Liver (tissue), 9 donors: ENCODE data around the gene STK17A. TPM values are rescaled to one million over a fixed set of nuclear protein-coding genes. Genes with fewer than 3 reads are reported as not detected.

Experiments used
- DNase-seq: peaks from one replicate; pipeline ENCODE4 v3.0.0-alpha.2; 2017; ENCODE audit warnings: low spot score
- H3K27ac ChIP-seq, 2 donors: one replicate each; pipeline ENCODE4 v1.7.0; 2013; ENCODE audit warnings: inconsistent platforms in 2 of 2, low read length in 2 of 2, control low read depth in 1 of 2, low read depth in 1 of 2, mild to moderate bottlenecking in 1 of 2
- H3K27me3 ChIP-seq, 4 donors: one replicate each; pipeline versions ENCODE4 v1.6.1 to v1.7.0; 2013; ENCODE audit warnings: low read length in 3 of 4, inconsistent platforms in 1 of 4, mild to moderate bottlenecking in 1 of 4, moderate library complexity in 1 of 4; ENCODE audit not compliant: control insufficient read depth in 4 of 4, insufficient read depth in 4 of 4
- H3K36me3 ChIP-seq, 4 donors: one replicate each; pipeline versions ENCODE4 v1.6.1 to v1.7.0; 2013; ENCODE audit warnings: low read length in 3 of 4, mild to moderate bottlenecking in 3 of 4, low read depth in 1 of 4, moderate library complexity in 1 of 4; ENCODE audit not compliant: control insufficient read depth in 4 of 4, insufficient read depth in 3 of 4
- H3K4me1 ChIP-seq, 4 donors: one replicate each; pipeline versions ENCODE4 v1.6.1 to v1.7.0; 2013; ENCODE audit warnings: low read length in 3 of 4, mild to moderate bottlenecking in 3 of 4, moderate library complexity in 1 of 4; ENCODE audit not compliant: control insufficient read depth in 4 of 4, insufficient read depth in 4 of 4
- H3K4me3 ChIP-seq, 3 donors: one replicate each; pipeline versions ENCODE4 v1.6.1 to v1.7.0; 2013; ENCODE audit warnings: low read length in 3 of 3, control low read depth in 1 of 3, low read depth in 1 of 3, mild to moderate bottlenecking in 1 of 3
- H3K9ac ChIP-seq, 2 donors: one replicate each; pipeline ENCODE4 v1.7.0; 2013; ENCODE audit warnings: low read length in 2 of 2, mild to moderate bottlenecking in 2 of 2, moderate library complexity in 2 of 2, control low read depth in 1 of 2, low read depth in 1 of 2
- H3K9me3 ChIP-seq, 4 donors: one replicate each; pipeline versions ENCODE4 v1.6.1 to v1.7.0; 2013; ENCODE audit warnings: low read length in 3 of 4; ENCODE audit not compliant: control insufficient read depth in 4 of 4
- FOXA1 ChIP-seq: IDR thresholded peaks from 2 replicates; pipeline ENCODE4 v1.6.1; 2016; ENCODE audit warnings: antibody characterized with exemption
- FOXA2 ChIP-seq: IDR thresholded peaks from 2 replicates; pipeline ENCODE4 v1.6.1; 2016; ENCODE audit warnings: antibody characterized with exemption
- GABPA ChIP-seq, 2 donors: IDR thresholded peaks in 1 of 2; conservative IDR thresholded peaks in 1 of 2; 2 replicates each; pipeline ENCODE4 v1.6.1; 2016; ENCODE audit warnings: antibody characterized with exemption in 2 of 2, mild to moderate bottlenecking in 1 of 2, moderate library complexity in 1 of 2
- HNF4G ChIP-seq: IDR thresholded peaks from 2 replicates; pipeline ENCODE4 v1.6.1; 2016; ENCODE audit warnings: antibody characterized with exemption
- NR2F2 ChIP-seq: IDR thresholded peaks from 2 replicates; pipeline ENCODE4 v1.6.1; 2016; ENCODE audit warnings: antibody characterized with exemption
- RAD21 ChIP-seq, 2 donors: IDR thresholded peaks; 2 replicates each; pipeline ENCODE4 v1.6.1; 2016; ENCODE audit warnings: antibody characterized with exemption in 2 of 2, mild to moderate bottlenecking in 2 of 2
- REST ChIP-seq: IDR thresholded peaks from 2 replicates; pipeline ENCODE4 v1.6.1; 2016; ENCODE audit warnings: antibody characterized with exemption, mild to moderate bottlenecking
- RXRA ChIP-seq, 2 donors: IDR thresholded peaks; 2 replicates each; pipeline ENCODE4 v1.6.1; 2017 to 2018; ENCODE audit warnings: antibody characterized with exemption in 2 of 2, mild to moderate bottlenecking in 1 of 2
- SP1 ChIP-seq: IDR thresholded peaks from 2 replicates; pipeline ENCODE4 v1.6.1; 2018; ENCODE audit warnings: antibody characterized with exemption, mild to moderate bottlenecking
- TAF1 ChIP-seq: conservative IDR thresholded peaks from 2 replicates; pipeline ENCODE4 v1.6.1; 2016; ENCODE audit warnings: antibody characterized with exemption, mild to moderate bottlenecking
- YY1 ChIP-seq: IDR thresholded peaks from 2 replicates; pipeline ENCODE4 v1.6.1; 2016; ENCODE audit warnings: antibody characterized with exemption, mild to moderate bottlenecking
- WGBS: extraction: QIAGEN DNeasy Blood & Tissue Kit; methylation state at CpG from one replicate; pipeline ENCODE4 v1.1.7; 2013; 5-methylcytosine and 5-hydroxymethylcytosine counted together
- polyA plus RNA-seq, 2 donors: library from polyadenylated mRNA; stranded (reverse) in 1 of 2; unstranded in 1 of 2; fragments of 200-250 nt in 1 of 2; fragments of >200 nt in 1 of 2; fragmentation: Nextera tagmentation in 1 of 2; extraction: Ambion mirVana in 1 of 2; gene quantifications; one replicate each; pipeline versions ENCODE4 v1.2.1 to v1.2.3, GENCODE V29; 2013 to 2015
- total RNA-seq, 2 donors: library from RNA; depleted of rRNA; stranded (reverse); fragments of >200 nt; gene quantifications; one replicate each; pipeline ENCODE4 v1.2.3, GENCODE V29; 2014
- TF ChIP-seq, protein P1 (sequence below): fragments of 150-350 bp; IDR thresholded peaks from 2 replicates; pipeline ENCODE4 v1.5.1; 2017; ENCODE audit warnings: improper control_type of control experiment, low read depth, low read length; ENCODE audit not compliant: missing input control
- TF ChIP-seq, protein P2 (sequence below): IDR thresholded peaks from 2 replicates; pipeline ENCODE4 v1.6.1; 2016; ENCODE audit warnings: antibody characterized with exemption
- TF ChIP-seq, protein P3 (sequence below): IDR thresholded peaks from 2 replicates; pipeline ENCODE4 v1.6.1; 2016; ENCODE audit warnings: antibody characterized with exemption
- donor health status: healthy.
- donor health status: healthy.
- donor health status: healthy.
- donor health status: healthy.
- donor health status: healthy.

The STK17A gene
- total and polyA plus RNA-seq, 4 donors: 3.0 to 18.2 (median 7.2) TPM

DNA sequence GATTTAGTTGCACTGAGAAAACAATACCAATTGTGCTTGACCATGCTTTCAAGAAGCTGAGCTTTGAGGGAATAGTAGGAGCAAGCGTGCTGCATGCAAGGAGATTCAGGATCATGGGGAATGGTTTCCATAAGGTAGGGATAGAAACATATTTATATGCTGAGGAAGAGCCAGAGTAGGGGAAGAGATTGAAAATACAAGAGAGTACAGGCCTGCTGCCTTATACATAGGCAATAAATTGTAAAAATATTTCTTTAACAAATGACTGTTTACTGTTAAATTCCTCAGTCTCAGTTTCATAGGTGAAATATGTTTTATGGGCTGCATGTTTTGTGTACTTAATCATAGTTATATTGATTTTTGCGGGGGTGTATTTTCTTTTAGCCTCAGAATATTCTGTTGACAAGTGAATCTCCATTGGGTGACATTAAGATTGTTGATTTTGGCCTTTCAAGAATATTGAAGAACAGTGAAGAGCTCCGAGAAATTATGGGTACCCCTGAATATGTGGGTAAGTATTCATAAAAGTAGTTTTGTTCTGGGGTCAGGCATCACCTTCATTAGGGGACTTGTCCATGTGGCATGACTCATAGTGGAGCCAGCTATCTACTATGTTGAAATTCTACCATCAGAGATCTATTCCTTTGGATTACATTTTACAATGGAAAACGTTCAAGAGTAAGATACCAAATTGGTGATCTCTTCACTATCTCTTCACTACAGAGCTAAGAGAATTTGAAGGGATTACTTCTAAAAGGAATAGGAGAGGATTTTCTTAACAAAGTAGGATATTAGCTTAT is 36.5 kb downstream of the STK17A start:
- Histone ChIP-seq H3K9me3 (no peaks in the 10 kb centered on the region), H3K27me3 (no peaks in the 10 kb centered on the region), H3K9ac (no peak overlapping the region), H3K4me1 (no peaks in the 10 kb centered on the region), H3K36me3 (peaks cover 0 to 7% (median 2%) of the 10 kb centered on the region in 4 donors), H3K27ac (no peak overlapping the region), H3K4me3 (no peak overlapping the region)
- TF ChIP-seq RAD21 (IDR thresholded peaks at IDR 0.05): no peak
- no peak for TF ChIP-seq GABPA (IDR thresholded peaks at IDR 0.05 in 1 of 2, conservative IDR thresholded peaks at IDR 0.05 in 1 of 2)
- TF ChIP-seq RXRA (IDR thresholded peaks at IDR 0.05): no peak
- no peak for TF ChIP-seq REST
- TF ChIP-seq, protein P1, sequence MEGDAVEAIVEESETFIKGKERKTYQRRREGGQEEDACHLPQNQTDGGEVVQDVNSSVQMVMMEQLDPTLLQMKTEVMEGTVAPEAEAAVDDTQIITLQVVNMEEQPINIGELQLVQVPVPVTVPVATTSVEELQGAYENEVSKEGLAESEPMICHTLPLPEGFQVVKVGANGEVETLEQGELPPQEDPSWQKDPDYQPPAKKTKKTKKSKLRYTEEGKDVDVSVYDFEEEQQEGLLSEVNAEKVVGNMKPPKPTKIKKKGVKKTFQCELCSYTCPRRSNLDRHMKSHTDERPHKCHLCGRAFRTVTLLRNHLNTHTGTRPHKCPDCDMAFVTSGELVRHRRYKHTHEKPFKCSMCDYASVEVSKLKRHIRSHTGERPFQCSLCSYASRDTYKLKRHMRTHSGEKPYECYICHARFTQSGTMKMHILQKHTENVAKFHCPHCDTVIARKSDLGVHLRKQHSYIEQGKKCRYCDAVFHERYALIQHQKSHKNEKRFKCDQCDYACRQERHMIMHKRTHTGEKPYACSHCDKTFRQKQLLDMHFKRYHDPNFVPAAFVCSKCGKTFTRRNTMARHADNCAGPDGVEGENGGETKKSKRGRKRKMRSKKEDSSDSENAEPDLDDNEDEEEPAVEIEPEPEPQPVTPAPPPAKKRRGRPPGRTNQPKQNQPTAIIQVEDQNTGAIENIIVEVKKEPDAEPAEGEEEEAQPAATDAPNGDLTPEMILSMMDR: no peak
- no peak for TF ChIP-seq HNF4G
- TF ChIP-seq NR2F2: no peak
- TF ChIP-seq FOXA1: no peak
- TF ChIP-seq FOXA2: no peak
- TF ChIP-seq YY1: no peak
- TF ChIP-seq, protein P2, sequence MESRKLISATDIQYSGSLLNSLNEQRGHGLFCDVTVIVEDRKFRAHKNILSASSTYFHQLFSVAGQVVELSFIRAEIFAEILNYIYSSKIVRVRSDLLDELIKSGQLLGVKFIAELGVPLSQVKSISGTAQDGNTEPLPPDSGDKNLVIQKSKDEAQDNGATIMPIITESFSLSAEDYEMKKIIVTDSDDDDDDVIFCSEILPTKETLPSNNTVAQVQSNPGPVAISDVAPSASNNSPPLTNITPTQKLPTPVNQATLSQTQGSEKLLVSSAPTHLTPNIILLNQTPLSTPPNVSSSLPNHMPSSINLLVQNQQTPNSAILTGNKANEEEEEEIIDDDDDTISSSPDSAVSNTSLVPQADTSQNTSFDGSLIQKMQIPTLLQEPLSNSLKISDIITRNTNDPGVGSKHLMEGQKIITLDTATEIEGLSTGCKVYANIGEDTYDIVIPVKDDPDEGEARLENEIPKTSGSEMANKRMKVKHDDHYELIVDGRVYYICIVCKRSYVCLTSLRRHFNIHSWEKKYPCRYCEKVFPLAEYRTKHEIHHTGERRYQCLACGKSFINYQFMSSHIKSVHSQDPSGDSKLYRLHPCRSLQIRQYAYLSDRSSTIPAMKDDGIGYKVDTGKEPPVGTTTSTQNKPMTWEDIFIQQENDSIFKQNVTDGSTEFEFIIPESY: no peak
- TF ChIP-seq SP1: no peak
- no peak for TF ChIP-seq TAF1
- TF ChIP-seq, protein P3, sequence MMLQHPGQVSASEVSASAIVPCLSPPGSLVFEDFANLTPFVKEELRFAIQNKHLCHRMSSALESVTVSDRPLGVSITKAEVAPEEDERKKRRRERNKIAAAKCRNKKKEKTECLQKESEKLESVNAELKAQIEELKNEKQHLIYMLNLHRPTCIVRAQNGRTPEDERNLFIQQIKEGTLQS: no peak
- DNase-seq: no peak
- WGBS: 91% methylated on average over 4 of the region's 4 CpGs
